Activated CD4-positive, alpha-beta T cell treated with anti-CD3 and anti-CD28 coated beads for 1 hour (primary cell): ENCODE data around the gene SIGLEC1.

Source experiments
- DNase-seq: peaks from one replicate; pipeline ENCODE4 v3.0.0-alpha.2; 2020

The SIGLEC1 gene

DNA sequence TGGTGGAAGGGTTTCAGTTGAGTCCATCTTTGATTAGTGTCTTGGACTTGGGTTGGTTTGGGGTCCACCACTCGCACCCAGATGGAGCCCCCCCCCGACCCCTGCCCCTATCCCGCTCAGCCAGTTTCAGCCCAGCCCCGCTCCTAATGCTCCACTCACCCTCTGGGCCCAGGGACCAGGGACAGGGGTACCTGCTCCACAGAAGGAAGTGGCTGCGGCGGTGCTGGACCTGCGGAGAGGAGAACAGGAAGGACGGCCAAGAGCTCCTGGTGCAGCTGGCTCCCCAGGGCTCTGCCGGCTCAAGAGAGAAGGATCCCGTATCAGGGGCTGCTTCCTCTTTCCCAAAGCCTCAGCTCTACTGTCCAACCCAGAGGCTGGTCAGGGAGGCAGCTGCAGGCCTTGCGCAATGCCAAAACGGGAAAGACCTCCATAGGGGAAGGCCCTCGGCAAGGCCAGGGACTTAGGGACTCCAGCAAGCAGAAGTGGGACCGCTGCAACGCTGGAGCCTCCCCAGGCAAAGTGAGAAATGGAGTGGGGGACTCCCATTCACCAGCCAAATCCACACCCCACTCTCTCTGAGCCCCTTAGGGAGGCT is at the start of gene SIGLEC1:
TSS of gene SIGLEC1 (minus strand) at position 322 of the 595 bp plus-strand sequence. CDS start 5,472 bp downstream, outside the sequence.
- no peak for DNase-seq

GRCh38 chr20:3760655-3761348 is 48.4 kb upstream of the SIGLEC1 start:
- DNase-seq: no peak

GRCh38 chr20:3759884-3760283 is 47.5 kb upstream of the SIGLEC1 start:
- DNase-seq: no peak

GRCh38 chr20:3759316-3759823 is 47.0 kb upstream of the SIGLEC1 start:
- DNase-seq: no peak

GRCh38 chr20:3758566-3758965 is 46.2 kb upstream of the SIGLEC1 start:
- no peak for DNase-seq

DNA sequence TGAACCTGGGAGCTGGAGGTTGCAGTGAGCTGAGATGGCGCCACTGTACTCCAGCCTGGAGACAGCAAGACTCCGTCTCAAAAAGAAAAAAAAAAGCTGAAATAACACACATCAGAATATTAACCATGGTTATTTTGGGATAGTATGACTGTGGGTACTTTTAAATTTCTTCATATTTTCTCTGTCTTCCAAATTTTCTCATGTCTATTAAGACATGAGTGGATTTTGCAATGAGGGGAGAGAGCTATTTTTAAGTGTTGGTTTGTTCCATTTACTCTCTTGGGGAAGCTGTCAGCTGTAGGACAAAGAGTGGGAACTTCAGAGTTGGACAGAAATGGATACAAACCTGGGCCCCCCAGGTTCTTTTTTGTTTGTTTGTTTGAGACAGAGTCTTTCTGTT is 44.9 kb upstream of the SIGLEC1 start:
- DNase-seq: no peak

GRCh38 chr20:3755814-3756480 is 43.5 kb upstream of the SIGLEC1 start:
- no peak for DNase-seq

DNA sequence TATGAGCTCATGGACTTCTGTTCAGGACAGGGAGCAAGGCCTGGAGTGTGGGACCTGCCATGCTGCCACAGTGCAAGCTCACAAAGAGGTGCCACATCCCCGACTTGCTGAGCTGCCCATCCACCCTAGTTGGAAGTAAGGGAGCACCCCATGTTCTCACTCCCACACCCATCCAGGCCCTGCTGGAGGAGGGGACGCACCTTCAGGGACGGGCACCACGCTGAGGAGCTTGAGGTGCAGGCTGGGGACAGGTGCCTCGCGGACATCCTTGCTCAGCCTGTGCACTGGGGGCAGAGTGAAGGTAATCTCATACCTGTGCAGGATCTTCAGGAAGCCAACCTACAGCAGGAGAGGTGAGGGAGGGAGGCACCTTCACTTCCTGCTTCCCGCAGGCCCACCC is 42.9 kb upstream of the SIGLEC1 start:
- no peak for DNase-seq

GRCh38 chr20:3754276-3754630 is 41.9 kb upstream of the SIGLEC1 start:
- DNase-seq: no peak

- no peak for DNase-seq
These were observed 41.3 kb upstream of the SIGLEC1 start for GRCh38 chr20:3753501-3754275.

DNA sequence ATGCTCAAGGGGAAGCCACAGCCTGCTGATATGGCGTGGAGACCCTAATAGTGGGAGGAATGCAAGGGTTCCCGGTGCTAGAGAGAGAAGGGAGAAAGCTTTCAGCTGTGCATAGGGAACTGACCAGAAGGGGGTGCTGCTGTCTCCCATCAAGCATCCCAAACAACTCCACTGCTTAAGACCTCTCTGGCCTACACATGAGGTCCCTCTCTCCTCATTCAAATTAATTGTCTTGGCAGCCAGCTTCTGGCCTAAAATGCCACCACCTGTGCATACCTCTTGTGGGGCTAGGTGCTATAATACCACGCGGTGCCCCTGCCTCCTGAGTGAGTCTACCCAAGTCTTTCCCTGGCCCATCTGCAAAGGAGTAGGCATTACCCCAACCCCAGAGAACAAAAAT is 40.7 kb upstream of the SIGLEC1 start:
- peak; percentile 34 for DNase-seq

DNA sequence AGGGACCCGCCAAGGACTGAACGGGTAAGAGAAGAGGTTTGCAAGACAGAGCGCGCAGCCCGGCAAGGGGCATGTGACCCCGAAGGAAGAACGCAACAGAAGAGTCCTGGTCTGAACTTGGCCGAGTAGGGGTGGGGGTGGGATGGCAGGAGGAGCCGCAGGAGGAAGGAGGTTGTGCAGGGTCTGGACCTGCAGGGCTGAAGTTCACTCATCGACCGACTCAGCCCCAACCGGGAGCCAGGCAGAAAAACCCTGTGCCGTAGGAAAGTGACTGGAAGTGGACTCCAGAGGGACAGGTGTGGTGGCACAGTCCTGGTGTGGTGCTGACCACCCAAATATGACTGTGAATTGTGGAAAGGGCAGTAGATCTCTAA is 40.0 kb upstream of the SIGLEC1 start:
- no peak for DNase-seq

- DNase-seq: peak; percentile 37
These were observed 39.4 kb upstream of the SIGLEC1 start for GRCh38 chr20:3751675-3752385.

DNA sequence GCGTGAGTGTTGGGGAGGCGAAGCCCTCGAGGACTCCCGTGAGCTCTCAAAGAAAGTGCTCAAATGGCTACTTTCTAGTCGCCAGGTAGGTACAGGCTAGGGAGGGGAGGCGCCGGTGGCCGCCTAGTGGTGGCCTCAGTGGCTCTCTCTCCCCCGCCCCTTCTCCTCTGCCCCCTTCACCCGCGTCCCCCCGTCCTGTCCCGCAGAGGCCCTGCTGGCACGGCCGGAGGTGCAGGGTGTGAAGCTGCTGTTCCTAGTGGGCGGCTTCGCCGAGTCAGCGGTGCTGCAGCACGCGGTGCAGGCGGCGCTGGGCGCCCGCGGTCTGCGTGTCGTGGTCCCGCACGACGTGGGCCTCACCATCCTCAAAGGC is 38.9 kb upstream of the SIGLEC1 start:
- DNase-seq: no peak

DNA sequence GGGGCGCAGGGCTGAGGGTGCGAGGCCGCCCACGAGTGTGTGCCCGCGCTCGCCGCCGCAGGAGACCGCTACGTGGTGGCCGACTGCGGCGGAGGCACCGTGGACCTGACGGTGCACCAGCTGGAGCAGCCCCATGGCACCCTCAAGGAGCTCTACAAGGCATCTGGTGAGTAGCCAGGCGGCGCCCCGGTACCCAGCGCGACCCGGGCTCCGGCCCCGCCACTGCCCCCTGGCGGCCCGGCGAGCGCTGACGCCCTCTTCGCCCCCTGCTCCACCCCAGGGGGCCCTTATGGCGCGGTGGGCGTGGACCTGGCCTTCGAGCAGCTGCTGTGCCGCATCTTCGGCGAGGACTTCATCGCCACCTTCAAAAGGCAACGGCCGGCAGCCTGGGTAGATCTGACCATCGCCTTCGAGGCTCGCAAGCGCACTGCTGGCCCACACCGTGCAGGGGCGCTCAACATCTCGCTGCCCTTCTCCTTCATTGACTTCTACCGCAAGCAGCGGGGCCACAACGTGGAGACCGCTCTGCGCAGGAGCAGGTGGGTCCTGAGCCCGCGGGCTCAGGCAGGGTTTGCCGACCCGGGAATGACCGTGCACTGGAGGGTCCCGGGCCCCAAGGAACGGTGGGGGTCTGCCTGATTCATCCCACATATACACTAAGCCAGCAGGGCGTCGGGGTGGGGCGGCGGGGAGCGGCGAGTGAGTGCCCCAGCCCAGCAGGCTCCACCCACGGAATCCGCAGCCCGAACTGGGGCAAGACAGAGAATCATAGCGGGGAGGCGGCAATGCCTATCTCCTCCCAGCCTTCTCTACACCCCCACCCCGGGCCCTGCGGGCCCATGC is 37.5 kb upstream of the SIGLEC1 start:
- no peak for DNase-seq

DNA sequence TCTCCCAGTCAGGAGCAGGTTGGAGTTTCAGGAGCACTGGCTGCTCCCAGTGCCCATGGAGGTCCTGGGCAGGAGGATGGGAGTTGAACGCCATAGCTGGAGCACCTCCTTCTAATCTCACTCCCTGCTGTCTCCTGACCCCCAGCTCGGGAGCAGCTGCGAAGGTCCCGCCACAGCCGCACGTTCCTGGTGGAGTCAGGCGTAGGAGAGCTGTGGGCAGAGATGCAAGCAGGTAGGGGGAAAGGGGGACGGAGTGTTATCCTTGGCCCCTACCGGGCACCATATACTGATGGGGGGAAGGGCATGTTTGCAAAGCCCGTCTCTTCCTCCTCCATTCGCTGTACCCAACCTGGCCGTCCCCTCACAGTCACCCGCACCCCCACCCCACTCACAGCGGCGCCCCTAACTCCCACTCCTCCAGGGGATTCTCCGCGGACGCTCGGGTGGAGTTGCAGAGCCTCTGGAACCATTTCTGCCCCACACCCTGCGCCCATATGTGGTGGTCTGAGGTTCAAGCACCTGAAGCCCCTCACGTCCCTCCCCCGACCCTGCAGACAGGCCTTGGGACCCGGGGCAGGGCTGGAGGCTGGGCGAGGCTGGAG is 36.8 kb upstream of the SIGLEC1 start:
- DNase-seq: no peak

GRCh38 chr20:3748073-3748472 is 35.7 kb upstream of the SIGLEC1 start:
- DNase-seq: no peak

- no peak for DNase-seq
These were observed 35.1 kb upstream of the SIGLEC1 start for GRCh38 chr20:3747471-3747870.

GRCh38 chr20:3745686-3746173 is 33.3 kb upstream of the SIGLEC1 start:
- no peak for DNase-seq

- DNase-seq: peak; percentile 61
These were observed 32.6 kb upstream of the SIGLEC1 start for GRCh38 chr20:3744806-3745685.
